HCT116 (cell line): ENCODE data around the gene SLC6A19. TPM values are rescaled to one million over a fixed set of nuclear protein-coding genes. Genes with fewer than 3 reads are reported as not detected.

Experiments used
- ATAC-seq: fragments of 200-7000 bp; cut with Tn5 transposase; 2 replicates; pipeline ENCODE4 v1.9.1; 2020; ENCODE audit warnings: mild to moderate bottlenecking, moderate library complexity
- BruUV-seq: library from RNA; stranded (reverse); fragments of 400-500 nt; replicated peaks from 2 replicates; lab custom pipeline; 2021; lab: Mats Ljungman, UMichigan
- CTCF ChIA-PET: fragments of 300-600 bp; sonication (Branson Sonifier 250); formaldehyde crosslinking; loops from one replicate; lab custom pipeline; 2021; ENCODE audit warnings: antibody characterized with exemption; lab: Charles Lee
- POLR2A ChIA-PET: fragments of 300-600, 350-600 bp; sonication (Branson Sonifier 250); formaldehyde crosslinking; loops from one replicate; lab custom pipeline; 2021; ENCODE audit warnings: antibody characterized with exemption; lab: Charles Lee
- RAD21 ChIA-PET, 2 experiments: fragments of 300-600 bp; sonication (Branson Sonifier 250); formaldehyde crosslinking; loops; one replicate each; lab custom pipeline; 2023; ENCODE audit warnings: low total read pairs in 2 of 2; ENCODE audit not compliant: uncharacterized antibody in 2 of 2, unreplicated experiment in 2 of 2, low non-redundant PET in 1 of 2; lab: Charles Lee
- DNase-seq: peaks from one replicate; pipeline ENCODE4 v3.0.0-alpha.2; 2010; ENCODE audit warnings: low read depth, low spot score
- H2AFZ ChIP-seq: fragments of 200-600 bp; shearing (Covaris generic), sonication (generic); 2 replicates; pipeline ENCODE4 v1.6.1; 2017; ENCODE audit warnings: low read depth, mixed run types, mixed read lengths, antibody characterized with exemption, low read length; ENCODE audit not compliant: poor library complexity, severe bottlenecking
- H3K27ac ChIP-seq: 2 replicates; pipeline ENCODE4 v1.5.1; 2012; ENCODE audit warnings: low read depth, low read length
- H3K27me3 ChIP-seq: fragments of 200-600 bp; sonication (generic); 2 replicates; pipeline ENCODE4 v1.6.1; 2016; ENCODE audit warnings: mixed run types, low read length, mixed read lengths; ENCODE audit not compliant: insufficient read depth
- H3K36me3 ChIP-seq, 2 experiments: fragments of 200-500 bp in 1 of 2; fragments of 200-600 bp in 1 of 2; sonication (Bioruptor generic) in 1 of 2; sonication (generic) in 1 of 2; 2 replicates each; pipeline versions ENCODE4 v1.5.1 to v1.6.1; 2014 to 2016; ENCODE audit warnings: low read length in 2 of 2, inconsistent platforms in 1 of 2, mixed read lengths in 1 of 2, mixed run types in 1 of 2; ENCODE audit not compliant: insufficient read depth in 2 of 2, control insufficient read depth in 1 of 2
- H3K4me1 ChIP-seq, 2 experiments: fragments of 200-600 bp in 1 of 2; sonication (generic) in 1 of 2; 2 replicates each; pipeline versions ENCODE4 v1.5.1 to v1.6.1; 2012 to 2017; ENCODE audit warnings: low read length in 2 of 2, inconsistent platforms in 1 of 2, mild to moderate bottlenecking in 1 of 2, mixed read lengths in 1 of 2, mixed run types in 1 of 2, moderate library complexity in 1 of 2; ENCODE audit not compliant: insufficient read depth in 2 of 2, control insufficient read depth in 1 of 2
- H3K4me2 ChIP-seq: fragments of 200-600 bp; sonication (generic); 2 replicates; pipeline ENCODE4 v1.6.1; 2017; ENCODE audit warnings: mixed run types, low read length, mixed read lengths
- H3K4me3 ChIP-seq, 2 experiments: fragments of 200-600 bp in 1 of 2; sonication (generic) in 1 of 2; replicated peaks in 1 of 2; 2 replicates each; pipeline ENCODE4 v1.5.1; 2011 to 2016; ENCODE audit warnings: low read length in 2 of 2, control low read depth in 1 of 2, low read depth in 1 of 2, mild to moderate bottlenecking in 1 of 2, mixed read lengths in 1 of 2, mixed run types in 1 of 2
- H3K79me2 ChIP-seq: fragments of 200-600 bp; sonication (generic); 2 replicates; pipeline ENCODE4 v1.6.1; 2017; ENCODE audit warnings: mild to moderate bottlenecking, mixed run types, low read length, moderate library complexity, mixed read lengths; ENCODE audit not compliant: insufficient read depth
- H3K9ac ChIP-seq: fragments of 200-600 bp; sonication (generic); 2 replicates; pipeline ENCODE4 v1.6.1; 2016; ENCODE audit warnings: low read length, mixed read lengths
- H3K9me2 ChIP-seq: fragments of 200-600 bp; sonication (generic), shearing (Covaris generic); 2 replicates; pipeline ENCODE4 v1.6.1; 2017; ENCODE audit warnings: mixed run types, mild to moderate bottlenecking, moderate library complexity; ENCODE audit not compliant: insufficient read depth
- H3K9me3 ChIP-seq, 2 experiments: fragments of 200-500 bp in 1 of 2; fragments of 200-600 bp in 1 of 2; sonication (Bioruptor generic) in 1 of 2; sonication (generic) in 1 of 2; 2 replicates each; pipeline ENCODE4 v1.6.1; 2014 to 2017; ENCODE audit warnings: low read length in 2 of 2, mixed read lengths in 2 of 2, inconsistent platforms in 1 of 2, low read depth in 1 of 2, mild to moderate bottlenecking in 1 of 2, mixed run types in 1 of 2, moderate library complexity in 1 of 2; ENCODE audit not compliant: control insufficient read depth in 1 of 2, insufficient read depth in 1 of 2
- H4K20me1 ChIP-seq: fragments of 200-600 bp; sonication (generic), shearing (Covaris generic); 2 replicates; pipeline ENCODE4 v1.6.1; 2017; ENCODE audit warnings: mixed run types, mild to moderate bottlenecking, moderate library complexity; ENCODE audit not compliant: insufficient read depth
- ATF3 ChIP-seq: IDR thresholded peaks from 2 replicates; pipeline ENCODE4 v1.6.1; 2012
- CBX3 ChIP-seq: IDR thresholded peaks from 2 replicates; pipeline ENCODE4 v1.6.1; 2012; ENCODE audit warnings: low read depth
- CEBPB ChIP-seq: IDR thresholded peaks from 2 replicates; pipeline ENCODE4 v1.6.1; 2012; ENCODE audit warnings: low read depth
- ELF1 ChIP-seq: IDR thresholded peaks from 2 replicates; pipeline ENCODE4 v1.6.1; 2012; ENCODE audit warnings: low read depth, borderline replicate concordance
- EZH2 ChIP-seq: fragments of 200-600 bp; sonication (generic); IDR thresholded peaks from 2 replicates; pipeline ENCODE4 v1.6.1; 2017; ENCODE audit warnings: antibody characterized with exemption, mixed run types
- EZH2phosphoT487 ChIP-seq: fragments of 200-600 bp; IDR thresholded peaks from 2 replicates; pipeline ENCODE4 v1.6.1; 2018; ENCODE audit warnings: antibody characterized with exemption, borderline replicate concordance
- FOSL1 ChIP-seq: IDR thresholded peaks from 2 replicates; pipeline ENCODE4 v1.6.1; 2012; ENCODE audit warnings: low read depth
- JUND ChIP-seq: IDR thresholded peaks from 2 replicates; pipeline ENCODE4 v1.6.1; 2012
- POLR2A ChIP-seq: IDR thresholded peaks from 2 replicates; pipeline ENCODE4 v1.7.0; 2011; ENCODE audit warnings: borderline replicate concordance; ENCODE audit not compliant: insufficient read depth, insufficient read length; ENCODE audit errors: extremely low read depth
- RAD21 ChIP-seq: IDR thresholded peaks from 2 replicates; pipeline ENCODE4 v1.6.1; 2012; ENCODE audit warnings: low read depth, mild to moderate bottlenecking
- SIN3A ChIP-seq: IDR thresholded peaks from 2 replicates; pipeline ENCODE4 v1.6.1; 2012; ENCODE audit warnings: low read depth
- SP1 ChIP-seq: IDR thresholded peaks from 2 replicates; pipeline ENCODE4 v1.6.1; 2012; ENCODE audit warnings: low read depth
- SRF ChIP-seq: IDR thresholded peaks from 2 replicates; pipeline ENCODE4 v1.6.1; 2012; ENCODE audit warnings: low read depth
- YY1 ChIP-seq: IDR thresholded peaks from 2 replicates; pipeline ENCODE4 v1.6.1; 2011; ENCODE audit warnings: low read length, low read depth, moderate library complexity, mild to moderate bottlenecking; ENCODE audit not compliant: insufficient replicate concordance; ENCODE audit errors: extremely low read depth
- ZNF274 ChIP-seq: fragments of 200-500 bp; sonication (Bioruptor generic); IDR thresholded peaks from 2 replicates; pipeline ENCODE4 v1.6.1; 2014; ENCODE audit warnings: mild to moderate bottlenecking, low read depth, low read length, inconsistent platforms
- intact Hi-C: fragments of 100-400 bp; cut with micrococcal nuclease; formaldehyde crosslinking; loops from 2 replicates; pipeline ENCODE4 v1.10.0; 2022
- total RNA-seq: library from RNA; stranded (reverse); gene quantifications from one replicate; pipeline ENCODE4 v1.2.1, GENCODE V29; 2021; ENCODE audit not compliant: unreplicated experiment
- TF ChIP-seq, protein P1 (sequence below), 3 experiments: fragments of 200-600 bp in 1 of 3; sonication (generic) in 1 of 3; IDR thresholded peaks in 2 of 3; conservative IDR thresholded peaks in 1 of 3; 2 replicates each; pipeline ENCODE4 v1.5.1; 2012 to 2017; ENCODE audit warnings: low read depth in 2 of 3, low read length in 2 of 3, antibody characterized with exemption in 1 of 3, borderline replicate concordance in 1 of 3, control low read depth in 1 of 3, mild to moderate bottlenecking in 1 of 3, mixed read lengths in 1 of 3, mixed run types in 1 of 3, moderate library complexity in 1 of 3; ENCODE audit not compliant: insufficient read depth in 1 of 3
- TF ChIP-seq, protein P2 (sequence below): IDR thresholded peaks from 2 replicates; pipeline ENCODE4 v1.6.1; 2011; ENCODE audit warnings: mild to moderate bottlenecking, low read length, moderate library complexity; ENCODE audit not compliant: insufficient replicate concordance; ENCODE audit errors: extremely low read depth
- TF ChIP-seq, protein P3 (sequence below): IDR thresholded peaks from 2 replicates; pipeline ENCODE4 v1.6.1; 2012

Gene SLC6A19
- total RNA-seq, 1 experiment from 2014 or later, result not detected

GRCh38 chr5:1214163-1214935, 13.0 kb downstream of the SLC6A19 start:
- POLR2A ChIA-PET, result no interaction called here
- H3K27me3 ChIP-seq, result no peaks in the 10 kb centered on the region

More at GRCh38 chr5:1214163-1214935, 13.0 kb downstream of the SLC6A19 start:
- Histone ChIP-seq H3K4me3 (no peak overlapping the region), H3K9ac (no peak overlapping the region), H3K4me1 (peaks cover 0 to 5% of the 10 kb centered on the region in 2 experiments; a peak in 1 of 4 replicates), H3K36me3 (no peaks in the 10 kb centered on the region), H2AFZ (no peak overlapping the region), H3K9me2 (no peaks in the 10 kb centered on the region), H3K27ac (no peak overlapping the region), H4K20me1 (no peaks in the 10 kb centered on the region), H3K9me3 (no peaks in the 10 kb centered on the region; a peak in 1 of 4 replicates), H3K79me2 (no peaks in the 10 kb centered on the region), H3K4me2 (no peak overlapping the region)
- ChIA-PET CTCF (no interaction called here), RAD21 (no interaction called here)
- DNase-seq, result no peak
- no peak for TF ChIP-seq RAD21
- TF ChIP-seq CEBPB, result no peak
- TF ChIP-seq, protein P1, sequence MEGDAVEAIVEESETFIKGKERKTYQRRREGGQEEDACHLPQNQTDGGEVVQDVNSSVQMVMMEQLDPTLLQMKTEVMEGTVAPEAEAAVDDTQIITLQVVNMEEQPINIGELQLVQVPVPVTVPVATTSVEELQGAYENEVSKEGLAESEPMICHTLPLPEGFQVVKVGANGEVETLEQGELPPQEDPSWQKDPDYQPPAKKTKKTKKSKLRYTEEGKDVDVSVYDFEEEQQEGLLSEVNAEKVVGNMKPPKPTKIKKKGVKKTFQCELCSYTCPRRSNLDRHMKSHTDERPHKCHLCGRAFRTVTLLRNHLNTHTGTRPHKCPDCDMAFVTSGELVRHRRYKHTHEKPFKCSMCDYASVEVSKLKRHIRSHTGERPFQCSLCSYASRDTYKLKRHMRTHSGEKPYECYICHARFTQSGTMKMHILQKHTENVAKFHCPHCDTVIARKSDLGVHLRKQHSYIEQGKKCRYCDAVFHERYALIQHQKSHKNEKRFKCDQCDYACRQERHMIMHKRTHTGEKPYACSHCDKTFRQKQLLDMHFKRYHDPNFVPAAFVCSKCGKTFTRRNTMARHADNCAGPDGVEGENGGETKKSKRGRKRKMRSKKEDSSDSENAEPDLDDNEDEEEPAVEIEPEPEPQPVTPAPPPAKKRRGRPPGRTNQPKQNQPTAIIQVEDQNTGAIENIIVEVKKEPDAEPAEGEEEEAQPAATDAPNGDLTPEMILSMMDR (IDR thresholded peaks at IDR 0.05 in 2 of 3, conservative IDR thresholded peaks at IDR 0.05 in 1 of 3; ENCODE audit: borderline replicate concordance in 1 of 3, insufficient read depth in 1 of 3, low read depth in 2 of 3, low read length in 2 of 3), result no peak
- no peak for TF ChIP-seq EZH2
- no peak for TF ChIP-seq POLR2A
- TF ChIP-seq SIN3A, result no peak
- TF ChIP-seq ATF3, result no peak
- no peak for TF ChIP-seq SP1
- TF ChIP-seq FOSL1, result no peak
- TF ChIP-seq YY1, result no peak
- TF ChIP-seq EZH2phosphoT487, result no peak
- TF ChIP-seq, protein P2, sequence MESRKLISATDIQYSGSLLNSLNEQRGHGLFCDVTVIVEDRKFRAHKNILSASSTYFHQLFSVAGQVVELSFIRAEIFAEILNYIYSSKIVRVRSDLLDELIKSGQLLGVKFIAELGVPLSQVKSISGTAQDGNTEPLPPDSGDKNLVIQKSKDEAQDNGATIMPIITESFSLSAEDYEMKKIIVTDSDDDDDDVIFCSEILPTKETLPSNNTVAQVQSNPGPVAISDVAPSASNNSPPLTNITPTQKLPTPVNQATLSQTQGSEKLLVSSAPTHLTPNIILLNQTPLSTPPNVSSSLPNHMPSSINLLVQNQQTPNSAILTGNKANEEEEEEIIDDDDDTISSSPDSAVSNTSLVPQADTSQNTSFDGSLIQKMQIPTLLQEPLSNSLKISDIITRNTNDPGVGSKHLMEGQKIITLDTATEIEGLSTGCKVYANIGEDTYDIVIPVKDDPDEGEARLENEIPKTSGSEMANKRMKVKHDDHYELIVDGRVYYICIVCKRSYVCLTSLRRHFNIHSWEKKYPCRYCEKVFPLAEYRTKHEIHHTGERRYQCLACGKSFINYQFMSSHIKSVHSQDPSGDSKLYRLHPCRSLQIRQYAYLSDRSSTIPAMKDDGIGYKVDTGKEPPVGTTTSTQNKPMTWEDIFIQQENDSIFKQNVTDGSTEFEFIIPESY, result no peak
- TF ChIP-seq, protein P3, sequence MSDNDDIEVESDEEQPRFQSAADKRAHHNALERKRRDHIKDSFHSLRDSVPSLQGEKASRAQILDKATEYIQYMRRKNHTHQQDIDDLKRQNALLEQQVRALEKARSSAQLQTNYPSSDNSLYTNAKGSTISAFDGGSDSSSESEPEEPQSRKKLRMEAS, result no peak
- TF ChIP-seq ELF1, result no peak
- TF ChIP-seq SRF, result no peak
- TF ChIP-seq CBX3, result no peak
- no peak for TF ChIP-seq JUND
- TF ChIP-seq ZNF274, result no peak
- no TSS peak for BruUV-seq
- intact Hi-C loops, result no loop called here
- ATAC-seq, result no peak
